ENCODE data around the gene ENC1.

ENC1 gene

DNA sequence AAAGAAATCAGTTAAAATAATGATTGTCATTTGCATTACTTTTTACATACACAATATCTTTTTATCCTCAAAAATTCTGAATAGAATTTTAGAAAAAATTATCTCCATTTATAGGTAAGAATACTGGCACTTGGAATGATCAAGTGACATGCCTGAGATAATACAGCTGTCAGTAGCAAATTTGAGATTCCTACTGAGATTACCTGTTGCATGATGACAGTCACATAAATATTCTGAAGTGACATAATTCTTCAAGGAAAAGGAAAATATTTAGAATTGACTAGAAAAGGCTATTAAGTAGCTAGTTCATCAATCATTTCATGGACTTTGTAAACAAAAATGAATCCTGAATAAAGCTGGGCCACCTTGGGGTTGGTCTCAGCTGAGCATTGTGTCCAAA lies 15.2 kb upstream of the ENC1 start:
- Histone ChIP-seq H3K9me3 (ENCODE audit: insufficient read depth, low read depth, low read length) (peaks cover 6% of the 10 kb centered on the region; the same call in 1 of the 2 replicates), H3K9ac (ENCODE audit: low read depth, low read length) (no peak overlapping the region)

DNA sequence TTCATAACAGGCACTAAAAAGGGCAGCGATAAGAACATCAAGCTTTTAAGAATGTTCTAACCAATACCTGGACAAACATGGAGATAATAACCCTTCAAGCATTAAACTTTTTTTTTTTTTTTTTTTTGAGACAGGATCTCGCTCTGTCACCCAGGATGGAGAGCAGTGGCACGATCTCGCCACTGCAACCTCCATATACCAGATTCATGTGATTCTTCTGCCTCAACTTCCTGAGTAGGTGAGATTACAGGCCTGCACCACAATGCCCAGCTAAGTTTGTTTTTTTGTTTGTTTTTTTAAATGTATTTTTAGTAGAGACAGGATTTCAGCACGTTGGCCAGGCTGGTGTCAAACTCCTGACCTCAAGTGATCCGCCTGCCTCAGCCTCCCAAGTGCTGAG lies 14.7 kb upstream of the ENC1 start:
- H3K36me3 ChIP-seq (ENCODE audit: insufficient read depth, low read length), result no peaks in the 10 kb centered on the region
- H3K9me3 ChIP-seq (ENCODE audit: insufficient read depth, low read depth, low read length), result peaks cover 6% of the 10 kb centered on the region; the same call in 1 of the 2 replicates
- WGBS, result 90% methylated on average over 6 of the region's 6 CpGs
- no peak overlapping the region for H3K9ac ChIP-seq (ENCODE audit: low read depth, low read length)
- no peak overlapping the region for H3K4me3 ChIP-seq (ENCODE audit: low read length)
- no peaks in the 10 kb centered on the region for H3K27me3 ChIP-seq (ENCODE audit: insufficient read depth, low read length)
- no peak overlapping the region for H3K27ac ChIP-seq (ENCODE audit: low read depth, low read length)
- H3K4me1 ChIP-seq (ENCODE audit: insufficient read depth, low read length), result peaks cover 2% of the 10 kb centered on the region; the same call in 1 of the 2 replicates

More for the DNA sequence above, 15.2 kb upstream of the ENC1 start:
- H3K4me1 ChIP-seq (ENCODE audit: insufficient read depth, low read length), result peaks cover 3% of the 10 kb centered on the region; the same call in 1 of the 2 replicates
- H3K27ac ChIP-seq (ENCODE audit: low read depth, low read length), result no peak overlapping the region
- no peaks in the 10 kb centered on the region for H3K27me3 ChIP-seq (ENCODE audit: insufficient read depth, low read length)
- H3K4me3 ChIP-seq (ENCODE audit: low read length), result no peak overlapping the region
- H3K36me3 ChIP-seq (ENCODE audit: insufficient read depth, low read length), result no peaks in the 10 kb centered on the region

DNA sequence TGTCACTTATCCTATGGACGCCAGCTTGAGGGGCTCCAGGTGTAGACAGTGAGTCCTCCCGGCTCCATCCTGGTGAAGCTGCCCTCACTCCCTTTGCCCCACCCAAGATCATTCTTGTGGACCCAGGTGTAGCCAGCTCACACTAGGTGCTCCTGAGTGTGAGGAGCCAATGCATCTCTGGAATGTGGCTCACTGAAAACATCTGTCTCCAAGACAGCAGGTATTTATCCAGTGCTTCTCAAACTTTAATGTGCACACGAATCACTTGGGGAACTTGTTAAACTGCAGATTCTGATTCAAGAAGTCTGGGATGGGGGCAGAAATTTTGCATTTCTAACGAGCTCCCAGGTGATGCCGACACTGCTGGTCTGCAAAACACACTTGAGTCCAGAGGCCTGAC lies 13.5 kb upstream of the ENC1 start:
- H3K27ac ChIP-seq (ENCODE audit: low read depth, low read length), result no peak overlapping the region
- peaks cover 6% of the 10 kb centered on the region; the same call in 1 of the 2 replicates for H3K9me3 ChIP-seq (ENCODE audit: insufficient read depth, low read depth, low read length)
- no peak overlapping the region for H3K4me3 ChIP-seq (ENCODE audit: low read length)
- H3K27me3 ChIP-seq (ENCODE audit: insufficient read depth, low read length), result no peaks in the 10 kb centered on the region
- no peak overlapping the region for H3K9ac ChIP-seq (ENCODE audit: low read depth, low read length)
- WGBS, result 88% methylated on average over 5 of the region's 5 CpGs
- H3K36me3 ChIP-seq (ENCODE audit: insufficient read depth, low read length), result no peaks in the 10 kb centered on the region
- H3K4me1 ChIP-seq (ENCODE audit: insufficient read depth, low read length), result no peaks in the 10 kb centered on the region

DNA sequence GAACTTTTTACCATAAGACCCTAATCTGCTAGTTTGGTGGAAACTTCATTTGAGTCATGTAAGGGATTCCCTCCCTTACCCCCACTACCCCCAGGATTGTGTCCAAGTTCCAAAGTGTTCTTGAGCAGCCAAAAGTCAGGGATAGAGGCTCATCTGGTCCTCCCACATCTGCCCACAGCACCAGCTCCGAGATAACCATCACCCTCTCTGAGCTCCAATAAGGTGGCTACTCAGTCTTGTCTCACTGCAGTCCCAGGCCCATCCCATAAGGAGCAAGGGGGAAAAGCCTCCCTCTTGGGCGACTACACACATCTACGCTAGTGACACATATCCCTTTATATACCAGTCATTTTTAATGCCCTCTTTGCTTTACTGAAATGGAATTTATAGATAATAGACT lies 12.0 kb upstream of the ENC1 start:
- 85% methylated on average over 2 of the region's 3 CpGs for WGBS
- Histone ChIP-seq H3K36me3 (ENCODE audit: insufficient read depth, low read length) (no peaks in the 10 kb centered on the region), H3K27me3 (ENCODE audit: insufficient read depth, low read length) (no peaks in the 10 kb centered on the region), H3K9me3 (ENCODE audit: insufficient read depth, low read depth, low read length) (no peaks in the 10 kb centered on the region), H3K9ac (ENCODE audit: low read depth, low read length) (no peak overlapping the region), H3K4me1 (ENCODE audit: insufficient read depth, low read length) (no peaks in the 10 kb centered on the region), H3K4me3 (ENCODE audit: low read length) (no peak overlapping the region), H3K27ac (ENCODE audit: low read depth, low read length) (no peak overlapping the region)

DNA sequence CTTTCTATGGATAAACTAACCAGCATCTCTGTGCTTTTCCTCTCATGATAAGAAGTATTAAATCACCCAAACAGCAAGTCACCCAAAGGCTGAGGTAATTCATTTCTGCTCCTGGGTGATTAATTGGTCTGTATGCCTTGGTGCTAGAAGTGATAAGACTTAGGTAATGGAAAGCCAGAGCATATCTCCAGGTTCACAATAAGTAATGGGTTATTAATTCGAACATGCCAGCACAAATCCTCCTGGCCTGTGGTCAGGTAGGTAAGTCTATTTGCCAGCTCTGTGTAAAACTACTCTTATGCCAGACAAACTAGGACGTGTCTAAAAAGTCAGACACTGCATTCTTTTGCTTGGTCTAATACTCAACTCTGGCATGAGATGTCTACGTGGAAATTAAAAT lies 11.2 kb upstream of the ENC1 start:
- Histone ChIP-seq H3K27ac (ENCODE audit: low read depth, low read length) (no peak overlapping the region), H3K4me3 (ENCODE audit: low read length) (no peak overlapping the region), H3K27me3 (ENCODE audit: insufficient read depth, low read length) (no peaks in the 10 kb centered on the region), H3K9ac (ENCODE audit: low read depth, low read length) (no peak overlapping the region), H3K4me1 (ENCODE audit: insufficient read depth, low read length) (no peaks in the 10 kb centered on the region), H3K9me3 (ENCODE audit: insufficient read depth, low read depth, low read length) (no peaks in the 10 kb centered on the region), H3K36me3 (ENCODE audit: insufficient read depth, low read length) (no peaks in the 10 kb centered on the region)
- WGBS, result 95% methylated on average over 3 of the region's 3 CpGs

DNA sequence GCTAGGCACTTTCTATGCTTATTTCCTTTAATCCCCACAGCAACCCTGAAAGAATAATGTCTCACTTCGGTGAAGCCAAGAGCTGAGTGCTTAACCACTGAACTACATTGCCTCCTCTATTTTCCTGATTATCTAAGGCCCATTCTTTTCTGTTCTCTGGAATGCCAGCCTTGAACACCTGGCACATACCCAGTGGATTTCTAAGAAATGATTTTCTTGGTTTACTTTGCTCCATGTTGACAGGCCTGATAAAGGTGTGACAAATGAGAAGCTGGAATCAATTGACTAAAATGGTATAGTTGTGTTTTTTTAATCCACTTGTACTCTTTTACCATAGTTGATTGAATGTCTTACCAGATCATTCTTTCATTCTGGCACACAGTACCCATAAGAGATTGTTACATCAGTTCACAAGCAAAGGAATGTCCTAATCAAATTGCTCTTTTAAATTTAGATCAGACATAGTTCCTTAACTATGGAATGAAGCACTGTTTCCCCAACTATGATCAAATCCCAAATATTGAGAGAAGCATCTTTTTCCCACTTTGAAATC lies 9.0 kb upstream of the ENC1 start:
- H3K36me3 ChIP-seq (ENCODE audit: insufficient read depth, low read length), result no peaks in the 10 kb centered on the region
- WGBS, result 54% methylated on average over 1 of the region's 1 CpG
- no peak overlapping the region for H3K27ac ChIP-seq (ENCODE audit: low read depth, low read length)
- H3K4me3 ChIP-seq (ENCODE audit: low read length), result no peak overlapping the region
- H3K9ac ChIP-seq (ENCODE audit: low read depth, low read length), result no peak overlapping the region
- no peaks in the 10 kb centered on the region for H3K9me3 ChIP-seq (ENCODE audit: insufficient read depth, low read depth, low read length)
- no peaks in the 10 kb centered on the region for H3K4me1 ChIP-seq (ENCODE audit: insufficient read depth, low read length)
- no peaks in the 10 kb centered on the region for H3K27me3 ChIP-seq (ENCODE audit: insufficient read depth, low read length)

DNA sequence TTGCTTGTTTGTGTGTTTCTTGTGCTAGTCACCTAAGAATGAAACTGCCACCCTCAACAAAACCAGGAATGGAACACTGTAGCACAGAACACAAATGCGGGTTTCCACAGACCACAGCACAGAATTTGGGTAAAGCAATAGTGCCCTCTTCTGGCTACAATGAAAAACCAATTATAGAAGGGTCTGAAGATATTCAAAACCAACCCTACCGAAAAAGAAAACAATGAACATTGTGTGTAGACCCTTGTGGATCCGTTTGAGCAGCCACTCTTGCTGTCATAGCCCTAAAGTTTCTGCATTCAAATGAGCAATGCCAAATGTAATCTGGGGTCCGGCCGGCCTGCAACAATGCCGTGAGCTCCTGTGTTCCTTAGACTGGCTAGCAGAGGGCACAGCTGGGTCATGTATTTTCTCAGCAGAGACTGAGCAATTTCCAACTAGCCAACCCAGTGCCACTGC lies 8.3 kb upstream of the ENC1 start:
- H3K27ac ChIP-seq (ENCODE audit: low read depth, low read length), result no peak overlapping the region
- no peaks in the 10 kb centered on the region for H3K9me3 ChIP-seq (ENCODE audit: insufficient read depth, low read depth, low read length)

DNA sequence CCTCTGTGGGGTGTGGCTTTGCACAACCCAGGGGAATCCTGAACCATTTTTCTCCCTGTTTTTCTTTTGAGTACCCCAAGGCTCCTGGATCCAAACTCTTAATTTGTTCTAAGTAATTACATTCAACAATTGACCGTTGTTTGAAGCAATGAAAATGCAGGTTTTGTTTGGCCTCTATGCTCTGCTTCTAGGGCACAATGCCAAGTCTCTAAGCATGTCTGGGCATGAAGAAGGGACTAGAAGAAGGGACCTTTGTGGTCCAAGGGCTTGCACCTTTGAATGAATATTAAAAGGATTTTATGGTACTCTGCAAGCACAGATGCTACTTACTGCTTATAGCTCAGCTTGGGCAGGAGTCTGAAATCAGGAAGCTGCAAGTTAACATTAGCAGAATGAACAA lies 6.6 kb upstream of the ENC1 start:
- H3K4me3 ChIP-seq (ENCODE audit: low read length), result no peak overlapping the region
- peaks cover 15% of the 10 kb centered on the region for H3K27me3 ChIP-seq (ENCODE audit: insufficient read depth, low read length)
- no peaks in the 10 kb centered on the region for H3K36me3 ChIP-seq (ENCODE audit: insufficient read depth, low read length)
- no peak overlapping the region for H3K9ac ChIP-seq (ENCODE audit: low read depth, low read length)
- H3K27ac ChIP-seq (ENCODE audit: low read depth, low read length), result no peak overlapping the region
- 100% methylated on average over 1 of the region's 1 CpG for WGBS
- H3K9me3 ChIP-seq (ENCODE audit: insufficient read depth, low read depth, low read length), result no peaks in the 10 kb centered on the region
- H3K4me1 ChIP-seq (ENCODE audit: insufficient read depth, low read length), result peaks cover 6% of the 10 kb centered on the region; the same call in 1 of the 2 replicates

More for the DNA sequence above, 8.3 kb upstream of the ENC1 start:
- Histone ChIP-seq H3K27me3 (ENCODE audit: insufficient read depth, low read length) (no peaks in the 10 kb centered on the region), H3K36me3 (ENCODE audit: insufficient read depth, low read length) (no peaks in the 10 kb centered on the region), H3K4me1 (ENCODE audit: insufficient read depth, low read length) (no peaks in the 10 kb centered on the region), H3K9ac (ENCODE audit: low read depth, low read length) (no peak overlapping the region), H3K4me3 (ENCODE audit: low read length) (no peak overlapping the region)
- WGBS, result 28% methylated on average over 6 of the region's 6 CpGs

DNA sequence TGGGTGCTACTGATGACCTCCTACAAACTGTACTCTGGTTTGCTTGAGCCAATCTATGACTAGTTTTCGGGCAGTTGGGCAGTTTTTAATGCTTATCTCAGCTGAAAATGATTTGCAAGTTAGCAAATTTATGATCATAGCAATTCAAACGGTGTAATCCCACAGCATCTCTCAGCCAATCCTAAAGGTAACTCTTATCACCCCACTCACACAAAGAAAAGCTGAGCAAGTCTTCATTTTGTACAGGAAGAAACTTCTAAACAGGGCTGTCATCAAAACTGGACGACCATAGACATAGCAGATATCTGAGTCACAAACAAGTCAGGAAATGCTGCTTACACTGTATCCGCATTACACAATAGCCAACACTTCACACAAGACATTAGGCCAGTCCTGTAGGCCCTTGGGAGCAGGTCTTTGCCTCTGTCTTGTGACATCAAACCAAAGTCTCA lies 2.6 kb upstream of the ENC1 start:
- 83% methylated on average over 4 of the region's 4 CpGs for WGBS
- no peaks in the 10 kb centered on the region for H3K9me3 ChIP-seq (ENCODE audit: insufficient read depth, low read depth, low read length)
- no peak overlapping the region for H3K27ac ChIP-seq (ENCODE audit: low read depth, low read length)
- peaks cover 7% of the 10 kb centered on the region; the same call in 1 of the 2 replicates for H3K4me1 ChIP-seq (ENCODE audit: insufficient read depth, low read length)
- no peak overlapping the region for H3K9ac ChIP-seq (ENCODE audit: low read depth, low read length)
- H3K27me3 ChIP-seq (ENCODE audit: insufficient read depth, low read length), result peaks cover 34% of the 10 kb centered on the region
- H3K36me3 ChIP-seq (ENCODE audit: insufficient read depth, low read length), result peaks cover 2% of the 10 kb centered on the region; the same call in 1 of the 2 replicates
- H3K4me3 ChIP-seq (ENCODE audit: low read length), result no peak overlapping the region

DNA sequence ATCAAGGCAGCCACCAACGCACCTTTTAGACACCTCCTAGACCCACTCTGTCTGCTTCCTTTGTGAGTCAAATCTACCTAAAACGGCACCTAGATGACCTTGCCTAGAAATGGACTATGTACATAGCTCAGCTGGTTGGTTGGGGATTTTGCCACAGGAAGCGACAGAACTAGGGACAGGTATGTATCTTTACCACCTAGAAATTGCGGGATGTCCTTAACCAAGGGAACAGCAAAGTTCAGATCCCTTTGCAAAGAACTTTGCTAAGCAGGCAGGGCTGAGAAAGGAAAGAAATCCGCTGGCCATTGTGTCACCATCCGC lies 2.0 kb upstream of the ENC1 start:
- peaks cover 8% of the 10 kb centered on the region; the same call in 1 of the 2 replicates for H3K36me3 ChIP-seq (ENCODE audit: insufficient read depth, low read length)
- WGBS, result 71% methylated on average over 6 of the region's 6 CpGs
- peaks cover 7% of the 10 kb centered on the region; the same call in 1 of the 2 replicates for H3K4me1 ChIP-seq (ENCODE audit: insufficient read depth, low read length)
- H3K4me3 ChIP-seq (ENCODE audit: low read length), result peak overlapping the region; percentile 93; the same call in 1 of the 2 replicates
- H3K9ac ChIP-seq (ENCODE audit: low read depth, low read length), result peak overlapping the region; percentile 69; the same call in 1 of the 2 replicates
- peaks cover 34% of the 10 kb centered on the region for H3K27me3 ChIP-seq (ENCODE audit: insufficient read depth, low read length)
- no peaks in the 10 kb centered on the region for H3K9me3 ChIP-seq (ENCODE audit: insufficient read depth, low read depth, low read length)
- no peak overlapping the region for H3K27ac ChIP-seq (ENCODE audit: low read depth, low read length)

DNA sequence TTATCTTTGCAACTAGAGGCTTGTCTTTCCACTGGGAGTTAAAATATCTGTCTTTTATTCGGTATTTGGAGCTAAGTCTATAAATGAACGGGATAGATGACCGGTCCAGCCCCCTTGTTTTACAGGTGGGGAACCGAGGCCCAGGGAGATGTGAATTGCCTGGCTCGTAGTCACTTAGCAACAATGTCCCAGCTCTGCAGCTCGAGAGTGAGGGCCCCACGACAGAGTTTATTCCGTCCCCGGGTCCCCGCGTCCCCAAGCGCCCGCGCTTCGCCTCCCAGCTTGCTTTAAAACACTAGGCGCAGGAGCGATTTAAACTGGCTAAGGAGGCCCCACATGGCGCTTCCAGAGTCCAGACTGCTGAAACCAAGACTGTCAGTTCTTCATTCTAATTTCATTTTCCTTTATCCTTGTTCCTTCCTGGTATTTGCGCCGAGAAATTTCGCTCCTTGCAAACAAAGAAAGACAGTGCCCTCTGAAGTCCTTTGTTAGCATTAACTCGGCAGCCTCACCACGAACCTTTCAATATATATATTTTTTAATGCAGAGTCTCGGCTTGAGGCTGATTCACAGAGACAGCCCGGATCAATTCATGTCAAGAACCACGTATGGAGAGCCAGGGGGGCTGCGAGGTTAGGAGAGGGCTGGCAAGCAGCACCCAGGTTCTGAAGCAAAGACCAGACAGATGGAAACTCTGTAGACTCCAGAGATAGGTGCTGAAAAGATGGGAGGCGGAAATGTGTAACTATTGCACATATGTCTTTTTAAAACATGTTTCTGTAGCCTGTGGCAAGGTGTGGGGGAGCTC lies 1.4 kb upstream of the ENC1 start:
- no peaks in the 10 kb centered on the region for H3K9me3 ChIP-seq (ENCODE audit: insufficient read depth, low read depth, low read length)
- H3K36me3 ChIP-seq (ENCODE audit: insufficient read depth, low read length), result peaks cover 11% of the 10 kb centered on the region; the same call in 1 of the 2 replicates
- H3K4me3 ChIP-seq (ENCODE audit: low read length), result peak overlapping the region; percentile 93
- peaks cover 7% of the 10 kb centered on the region; the same call in 1 of the 2 replicates for H3K4me1 ChIP-seq (ENCODE audit: insufficient read depth, low read length)
- H3K27ac ChIP-seq (ENCODE audit: low read depth, low read length), result no peak overlapping the region
- peaks cover 34% of the 10 kb centered on the region for H3K27me3 ChIP-seq (ENCODE audit: insufficient read depth, low read length)
- WGBS, result 7% methylated on average over 27 of the region's 28 CpGs
- peak overlapping the region; percentile 69 for H3K9ac ChIP-seq (ENCODE audit: low read depth, low read length)
